HepG2 (cell line): ENCODE measurements around the gene CHCHD6. TPM values are rescaled to one million over a fixed set of nuclear protein-coding genes. Genes with fewer than 3 reads are reported as not detected.

ENCODE experiments used
- ATAC-seq: fragments of 200-7000 bp; cut with Tn5 transposase; 3 replicates; pipeline ENCODE4 v1.9.1; 2020; ENCODE audit warnings: mild to moderate bottlenecking, moderate library complexity
- BruUV-seq: library from RNA; stranded (reverse); fragments of 400-500 nt; replicated peaks from 2 replicates; lab custom pipeline; 2021; lab: Mats Ljungman, UMichigan
- CTCF ChIA-PET: fragments of 300-600 bp; formaldehyde crosslinking; extraction: SDS; loops from one replicate; lab custom pipeline; 2021; ENCODE audit warnings: low total read pairs, inconsistent platforms, low intra/inter-chr PET ratio; lab: Yijun Ruan, JAX
- POLR2A ChIA-PET: fragments of 350-600 bp; sonication (Branson Sonifier 250); formaldehyde crosslinking; loops from one replicate; lab custom pipeline; 2020; ENCODE audit warnings: antibody characterized with exemption, inconsistent platforms; lab: Yijun Ruan, JAX
- DNase-seq: peaks from one replicate; pipeline ENCODE4 v3.0.0-alpha.2; 2015; ENCODE audit warnings: low spot score
- FAIRE-seq: peaks from 3 replicates; lab custom pipeline; 2011; peaks lifted over from hg19 to GRCh38; lab: Jason Lieb, UNC
- H2AFZ ChIP-seq: one replicate; pipeline ENCODE4 v1.6.1; 2011; ENCODE audit warnings: low read length, inconsistent platforms
- H3K27ac ChIP-seq: fragments of 300-600 bp; 3 replicates; pipeline ENCODE4 v1.8.0; 2011; ENCODE audit warnings: mixed run types, mild to moderate bottlenecking, mixed read lengths, low read length, inconsistent platforms; ENCODE audit not compliant: insufficient read depth; ENCODE audit errors: extremely low read length
- H3K27me3 ChIP-seq, 2 experiments: fragments of 200-600 bp in 1 of 2; 2 replicates in 1 of 2; 3 replicates in 1 of 2; pipeline versions ENCODE4 v1.6.0 to v1.8.0; 2011; ENCODE audit warnings: low read length in 2 of 2, mild to moderate bottlenecking in 2 of 2, moderate library complexity in 2 of 2, inconsistent platforms in 1 of 2; ENCODE audit not compliant: insufficient read depth in 2 of 2, control insufficient read depth in 1 of 2
- H3K36me3 ChIP-seq, 2 experiments: fragments of 200-600 bp in 1 of 2; replicated peaks in 1 of 2; 2 replicates in 1 of 2; 3 replicates in 1 of 2; pipeline versions ENCODE4 v1.5.1 to v1.8.0; 2011; ENCODE audit warnings: low read length in 2 of 2, inconsistent platforms in 1 of 2; ENCODE audit not compliant: insufficient read depth in 2 of 2, control insufficient read depth in 1 of 2
- H3K4me1 ChIP-seq: 2 replicates; pipeline ENCODE4 v1.5.1; 2012; ENCODE audit warnings: low read length, inconsistent platforms; ENCODE audit not compliant: insufficient read depth
- H3K4me2 ChIP-seq: 2 replicates; pipeline ENCODE4 v1.6.0; 2011; ENCODE audit warnings: low read depth, low read length, inconsistent platforms
- H3K4me3 ChIP-seq, 3 experiments: fragments of 200-600 bp in 1 of 3; sonication (generic), shearing (Covaris generic) in 1 of 3; replicated peaks in 1 of 3; 2 replicates each; pipeline ENCODE4 v1.5.1; 2011 to 2016; ENCODE audit warnings: low read length in 3 of 3, inconsistent platforms in 2 of 3, low read depth in 2 of 3, mild to moderate bottlenecking in 2 of 3, control low read depth in 1 of 3, mixed read lengths in 1 of 3; ENCODE audit not compliant: insufficient read depth in 1 of 3
- H3K79me2 ChIP-seq: one replicate; pipeline ENCODE4 v1.6.1; 2011; ENCODE audit warnings: low read length, inconsistent platforms; ENCODE audit not compliant: insufficient read depth
- H3K9ac ChIP-seq: 2 replicates; pipeline ENCODE4 v1.6.0; 2011; ENCODE audit warnings: mild to moderate bottlenecking, low read depth, low read length, inconsistent platforms; ENCODE audit not compliant: insufficient read depth
- H3K9me3 ChIP-seq: 2 replicates; pipeline ENCODE4 v1.5.1; 2012; ENCODE audit warnings: mild to moderate bottlenecking, low read length
- H4K20me1 ChIP-seq: 2 replicates; pipeline ENCODE4 v1.6.0; 2011; ENCODE audit warnings: inconsistent platforms, mild to moderate bottlenecking, low read length, moderate library complexity; ENCODE audit not compliant: insufficient read depth
- DZIP1 ChIP-seq: sonication (generic); formaldehyde crosslinking; IDR thresholded peaks from 2 replicates; pipeline ENCODE4 v1.5.0; 2020; ENCODE audit warnings: mild to moderate bottlenecking, missing genetic modification reagents
- MBD4 ChIP-seq: IDR thresholded peaks from 2 replicates; pipeline ENCODE4 v1.6.1; 2012; ENCODE audit warnings: low read length, inconsistent platforms, borderline replicate concordance
- RFXANK ChIP-seq: IDR thresholded peaks from 2 replicates; pipeline ENCODE4 v1.6.1; 2016
- ZBTB1 ChIP-seq: sonication (generic); formaldehyde crosslinking; IDR thresholded peaks from 2 replicates; pipeline ENCODE4 v1.4.0; 2020; ENCODE audit warnings: missing genetic modification reagents, borderline replicate concordance
- ZC3H4 ChIP-seq: sonication (generic); formaldehyde crosslinking; IDR thresholded peaks from 2 replicates; pipeline ENCODE4 v1.4.0; 2020; ENCODE audit warnings: missing genetic modification reagents, borderline replicate concordance
- ZFP36L2 ChIP-seq: sonication (generic); formaldehyde crosslinking; IDR thresholded peaks from 2 replicates; pipeline ENCODE4 v1.4.0; 2020; ENCODE audit warnings: missing genetic modification reagents
- ZNF160 ChIP-seq: sonication (generic); formaldehyde crosslinking; IDR thresholded peaks from 2 replicates; pipeline ENCODE4 v1.8.0; 2022; ENCODE audit warnings: mild to moderate bottlenecking, inconsistent platforms, missing genetic modification reagents
- ZNF562 ChIP-seq: sonication (generic); formaldehyde crosslinking; IDR thresholded peaks from 2 replicates; pipeline ENCODE4 v1.8.0; 2022; ENCODE audit warnings: missing genetic modification reagents, borderline replicate concordance
- ZNF879 ChIP-seq: sonication (generic); formaldehyde crosslinking; IDR thresholded peaks from 2 replicates; pipeline ENCODE4 v1.8.1; 2023; ENCODE audit warnings: missing genetic modification reagents
- WGBS: methylation state at CpG from one replicate; pipeline ENCODE4 v1.1.6; 2017; ENCODE audit warnings: low lambda C conversion rate; 5-methylcytosine and 5-hydroxymethylcytosine counted together
- in situ Hi-C: cut with HindIII; loops from 2 replicates; pipeline ENCODE4 v1.10.0; 2017; ENCODE audit warnings: low pct_unique_long_range_greater_than_20kb; ENCODE audit not compliant: extremely low pct_ligation_motif_present
- intact Hi-C: fragments of 100-400 bp; cut with micrococcal nuclease; formaldehyde crosslinking; loops from one replicate; pipeline ENCODE4 v1.10.0; 2022; ENCODE audit not compliant: unreplicated experiment
- polyA plus RNA-seq, 8 experiments: library from polyadenylated mRNA; depleted of rRNA in 3 of 8; stranded (reverse) in 7 of 8; unstranded in 1 of 8; fragments of >200 nt; fragmentation: Illumina TruSeq in 4 of 8; extraction: Trizol in 4 of 8; gene quantifications; 2 replicates each; pipeline versions ENCODE4 v1.2.1 to v1.2.3, GENCODE V29; 2011 to 2016; ENCODE audit warnings: low read depth in 4 of 8, missing spikeins in 1 of 8, mixed read lengths in 1 of 8; ENCODE audit not compliant: insufficient read depth in 1 of 8
- total RNA-seq, 5 experiments: library from RNA; depleted of rRNA; stranded (reverse); fragments of >200 nt; fragmentation: Illumina TruSeq; extraction: Trizol; gene quantifications; 2 replicates each; pipeline ENCODE4 v1.2.3, GENCODE V29; 2016; ENCODE audit warnings: low read depth in 1 of 5
- TF ChIP-seq, protein P1 (sequence below): sonication (generic); formaldehyde crosslinking; IDR thresholded peaks from 2 replicates; pipeline ENCODE4 v1.4.0; 2020; ENCODE audit warnings: missing genetic modification reagents, borderline replicate concordance
- TF ChIP-seq, protein P2 (sequence below): sonication (generic); formaldehyde crosslinking; IDR thresholded peaks from 2 replicates; pipeline ENCODE4 v1.4.0; 2020; ENCODE audit warnings: mild to moderate bottlenecking, missing genetic modification reagents

Gene CHCHD6
- total and polyA plus RNA-seq, 2 of the 13 experiments (the other 11 are each of a cell fraction or from before 2014, with no cell fraction given) = 20.3 to 20.8 TPM

DNA sequence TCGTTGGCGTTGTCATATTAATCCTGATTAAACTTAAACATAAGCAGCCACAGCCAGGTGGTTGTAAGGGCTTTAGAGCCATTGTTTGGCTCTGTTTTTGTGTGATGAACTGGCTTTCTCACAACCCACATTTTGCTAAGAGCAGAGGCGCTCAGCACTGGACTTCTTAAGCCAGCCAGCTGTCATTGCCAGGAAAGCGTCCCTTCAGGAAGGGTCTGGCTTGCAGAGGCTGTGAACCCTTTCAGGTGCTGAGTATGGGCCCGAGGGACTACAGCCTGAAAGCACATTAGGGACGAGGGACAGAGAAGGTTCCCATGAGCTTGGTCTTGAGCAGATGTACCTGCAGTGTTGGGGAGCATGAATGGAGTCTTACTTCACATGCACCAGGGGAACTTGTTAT lies 112.3 kb downstream of the CHCHD6 start:
- no peak overlapping the region for H3K27ac ChIP-seq
- H3K4me2 ChIP-seq = no peak overlapping the region
- FAIRE-seq (no peak), DNase-seq (no peak), ATAC-seq (no peak)
- H3K79me2 ChIP-seq = no peaks in the 10 kb centered on the region
- no peaks in the 10 kb centered on the region for H3K36me3 ChIP-seq
- no TSS peak for BruUV-seq
- H4K20me1 ChIP-seq = no peaks in the 10 kb centered on the region
- no peak overlapping the region for H3K9ac ChIP-seq
- in situ Hi-C loops = no loop called here
- intact Hi-C loops = no loop called here
- H2AFZ ChIP-seq = no peak overlapping the region
- H3K9me3 ChIP-seq = no peaks in the 10 kb centered on the region
- H3K4me3 ChIP-seq = no peak overlapping the region
- 96% methylated on average over 6 of the region's 6 CpGs for WGBS
- no peaks in the 10 kb centered on the region for H3K27me3 ChIP-seq
- peaks cover 20% of the 10 kb centered on the region for H3K4me1 ChIP-seq
- TF ChIP-seq ZNF879 = no peak
- no peak for TF ChIP-seq ZBTB1
- TF ChIP-seq MBD4 = no peak
- TF ChIP-seq DZIP1 (CRISPR knock-in tag) = no peak
- no peak for TF ChIP-seq ZNF562 (CRISPR knock-in tag)
- TF ChIP-seq ZC3H4 (CRISPR knock-in tag) = no peak
- no peak for TF ChIP-seq ZFP36L2
- TF ChIP-seq, protein P1, sequence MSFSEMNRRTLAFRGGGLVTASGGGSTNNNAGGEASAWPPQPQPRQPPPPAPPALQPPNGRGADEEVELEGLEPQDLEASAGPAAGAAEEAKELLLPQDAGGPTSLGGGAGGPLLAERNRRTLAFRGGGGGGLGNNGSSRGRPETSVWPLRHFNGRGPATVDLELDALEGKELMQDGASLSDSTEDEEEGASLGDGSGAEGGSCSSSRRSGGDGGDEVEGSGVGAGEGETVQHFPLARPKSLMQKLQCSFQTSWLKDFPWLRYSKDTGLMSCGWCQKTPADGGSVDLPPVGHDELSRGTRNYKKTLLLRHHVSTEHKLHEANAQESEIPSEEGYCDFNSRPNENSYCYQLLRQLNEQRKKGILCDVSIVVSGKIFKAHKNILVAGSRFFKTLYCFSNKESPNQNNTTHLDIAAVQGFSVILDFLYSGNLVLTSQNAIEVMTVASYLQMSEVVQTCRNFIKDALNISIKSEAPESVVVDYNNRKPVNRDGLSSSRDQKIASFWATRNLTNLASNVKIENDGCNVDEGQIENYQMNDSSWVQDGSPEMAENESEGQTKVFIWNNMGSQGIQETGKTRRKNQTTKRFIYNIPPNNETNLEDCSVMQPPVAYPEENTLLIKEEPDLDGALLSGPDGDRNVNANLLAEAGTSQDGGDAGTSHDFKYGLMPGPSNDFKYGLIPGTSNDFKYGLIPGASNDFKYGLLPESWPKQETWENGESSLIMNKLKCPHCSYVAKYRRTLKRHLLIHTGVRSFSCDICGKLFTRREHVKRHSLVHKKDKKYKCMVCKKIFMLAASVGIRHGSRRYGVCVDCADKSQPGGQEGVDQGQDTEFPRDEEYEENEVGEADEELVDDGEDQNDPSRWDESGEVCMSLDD (CRISPR knock-in tag) = no peak
- TF ChIP-seq, protein P2, sequence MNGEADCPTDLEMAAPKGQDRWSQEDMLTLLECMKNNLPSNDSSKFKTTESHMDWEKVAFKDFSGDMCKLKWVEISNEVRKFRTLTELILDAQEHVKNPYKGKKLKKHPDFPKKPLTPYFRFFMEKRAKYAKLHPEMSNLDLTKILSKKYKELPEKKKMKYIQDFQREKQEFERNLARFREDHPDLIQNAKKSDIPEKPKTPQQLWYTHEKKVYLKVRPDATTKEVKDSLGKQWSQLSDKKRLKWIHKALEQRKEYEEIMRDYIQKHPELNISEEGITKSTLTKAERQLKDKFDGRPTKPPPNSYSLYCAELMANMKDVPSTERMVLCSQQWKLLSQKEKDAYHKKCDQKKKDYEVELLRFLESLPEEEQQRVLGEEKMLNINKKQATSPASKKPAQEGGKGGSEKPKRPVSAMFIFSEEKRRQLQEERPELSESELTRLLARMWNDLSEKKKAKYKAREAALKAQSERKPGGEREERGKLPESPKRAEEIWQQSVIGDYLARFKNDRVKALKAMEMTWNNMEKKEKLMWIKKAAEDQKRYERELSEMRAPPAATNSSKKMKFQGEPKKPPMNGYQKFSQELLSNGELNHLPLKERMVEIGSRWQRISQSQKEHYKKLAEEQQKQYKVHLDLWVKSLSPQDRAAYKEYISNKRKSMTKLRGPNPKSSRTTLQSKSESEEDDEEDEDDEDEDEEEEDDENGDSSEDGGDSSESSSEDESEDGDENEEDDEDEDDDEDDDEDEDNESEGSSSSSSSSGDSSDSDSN (CRISPR knock-in tag) = no peak
- TF ChIP-seq RFXANK = no peak
- no peak for TF ChIP-seq ZNF160 (CRISPR knock-in tag)
- POLR2A ChIA-PET = no interaction called here
- CTCF ChIA-PET = no interaction called here
